ENCODE data around the gene DLL3. TPM values are rescaled to one million over a fixed set of nuclear protein-coding genes. Genes with fewer than 3 reads are reported as not detected.

The DLL3 gene
- total RNA-seq, 6 experiments from 2014 or later = not detected

GRCh38 chr19:39544226-39544903 is 45.6 kb downstream of the DLL3 start:
- no peaks in the 10 kb centered on the region for H3K27me3 ChIP-seq
- H3K4me3 ChIP-seq = no peak overlapping the region
- no peak overlapping the region for H3K27ac ChIP-seq
- TF ChIP-seq POLR2A (IDR thresholded peaks at IDR 0.05) (no peak), CTCF (IDR thresholded peaks at IDR 0.05) (no peak)
- peaks cover 0 to 4% (median 1%) of the 10 kb centered on the region in 4 donors for H3K4me1 ChIP-seq
- intact Hi-C loops (cut with DNase I) = no loop called here
- no peaks in the 10 kb centered on the region for H3K9me3 ChIP-seq
- ATAC-seq (no peak), DNase-seq (no peak)
- H3K36me3 ChIP-seq = no peaks in the 10 kb centered on the region
- WGBS (ENCODE audit: insufficient coverage, low coverage, low lambda C conversion rate, missing lambda C conversion rate) = 75% methylated on average over 7 of the region's 7 CpGs

GRCh38 chr19:39544911-39545310 is 46.2 kb downstream of the DLL3 start:
- WGBS (ENCODE audit: insufficient coverage, low coverage, low lambda C conversion rate, missing lambda C conversion rate) = 38% methylated on average over 1 of the region's 1 CpG
- intact Hi-C loops (cut with DNase I) = no loop called here
- Histone ChIP-seq H3K4me3 (no peak overlapping the region), H3K36me3 (no peaks in the 10 kb centered on the region), H3K27me3 (no peaks in the 10 kb centered on the region), H3K9me3 (no peaks in the 10 kb centered on the region), H3K4me1 (peaks cover 0 to 4% (median 1%) of the 10 kb centered on the region in 4 donors), H3K27ac (no peak overlapping the region)
- ATAC-seq = no peak
- no peak for DNase-seq
- TF ChIP-seq POLR2A (IDR thresholded peaks at IDR 0.05) (no peak), CTCF (IDR thresholded peaks at IDR 0.05) (no peak)

GRCh38 chr19:39546599-39546998 is 47.9 kb downstream of the DLL3 start:
- Histone ChIP-seq H3K4me1 (no peaks in the 10 kb centered on the region), H3K27ac (no peak overlapping the region), H3K36me3 (no peaks in the 10 kb centered on the region), H3K9me3 (no peaks in the 10 kb centered on the region), H3K4me3 (no peak overlapping the region), H3K27me3 (no peaks in the 10 kb centered on the region)
- DNase-seq (no peak), ATAC-seq (no peak)
- intact Hi-C loops (cut with DNase I) = no loop called here
- 20% methylated on average over 5 of the region's 8 CpGs for WGBS (ENCODE audit: insufficient coverage, low coverage, low lambda C conversion rate, missing lambda C conversion rate)
- TF ChIP-seq CTCF (IDR thresholded peaks at IDR 0.05) = no peak
- no peak for TF ChIP-seq POLR2A (IDR thresholded peaks at IDR 0.05)

GRCh38 chr19:39550197-39550596 is 51.5 kb downstream of the DLL3 start:
- TF ChIP-seq CTCF (IDR thresholded peaks at IDR 0.05) (no peak), POLR2A (IDR thresholded peaks at IDR 0.05) (no peak)
- no peak overlapping the region for H3K27ac ChIP-seq
- intact Hi-C loops (cut with DNase I) = loop anchor here (5.0 to 10.0 kb wide), 2 partner anchors 117 to 125 kb away; no protein-coding TSS in a partner anchor
- no peaks in the 10 kb centered on the region for H3K27me3 ChIP-seq
- ATAC-seq (no peak), DNase-seq (no peak)
- H3K4me1 ChIP-seq = no peaks in the 10 kb centered on the region
- H3K4me3 ChIP-seq = no peak overlapping the region
- H3K9me3 ChIP-seq = no peaks in the 10 kb centered on the region
- H3K36me3 ChIP-seq = no peaks in the 10 kb centered on the region
- 79% methylated on average over 5 of the region's 5 CpGs for WGBS (ENCODE audit: insufficient coverage, low coverage, low lambda C conversion rate, missing lambda C conversion rate)
